HG03103 (cell line): ENCODE results near the gene TWF2.
A peak's percentile ranks its signal among the peaks of the same experiment; 100 is the strongest.
"Not testable (repeated sequence)": the region's sequence is repeated elsewhere in the genome, so short reads cannot be mapped to it uniquely, and the experiment has no call there.

Source experiments
- ATAC-seq: cut with Tn5 transposase; IDR thresholded peaks from one replicate; pipeline ENCODE4 v1.9.1; 2021; ENCODE audit warnings: low read depth; ENCODE audit not compliant: unreplicated experiment

Gene TWF2

GRCh38 chr3:52238761-52239701, at the start of gene TWF2:
TWF2 (minus strand) TSS chr3:52239158; CDS start chr3:52239016, 142 bp downstream.
- ATAC-seq = peak; percentile 50

- no peak for ATAC-seq
Measured at GRCh38 chr3:52288674-52289073, 49.7 kb upstream of the TWF2 start.

- ATAC-seq = no peak
Measured at GRCh38 chr3:52286777-52287110, 47.8 kb upstream of the TWF2 start.

- ATAC-seq = not testable (repeated sequence)
Measured at GRCh38 chr3:52284051-52284450, 45.1 kb upstream of the TWF2 start.

- no peak for ATAC-seq
Measured at GRCh38 chr3:52283306-52283705, 44.3 kb upstream of the TWF2 start.

GRCh38 chr3:52281981-52282801, 43.2 kb upstream of the TWF2 start:
- ATAC-seq = no peak

GRCh38 chr3:52280050-52280461, 41.1 kb upstream of the TWF2 start:
- ATAC-seq = no peak

- no peak for ATAC-seq
Measured at GRCh38 chr3:52279596-52279995, 40.6 kb upstream of the TWF2 start.

GRCh38 chr3:52278510-52279069, 39.6 kb upstream of the TWF2 start, which contains the start of gene WDR82:
WDR82 (minus strand) TSS chr3:52278649; CDS start chr3:52278361, 288 bp downstream.
- ATAC-seq = peak; percentile 83

GRCh38 chr3:52277972-52278509, 39.1 kb upstream of the TWF2 start:
- ATAC-seq = peak; percentile 37

GRCh38 chr3:52277071-52277964, 38.4 kb upstream of the TWF2 start:
- ATAC-seq = peak; percentile 39

GRCh38 chr3:52274781-52275180, 35.8 kb upstream of the TWF2 start:
- not testable (repeated sequence) for ATAC-seq

- no peak for ATAC-seq
Measured at GRCh38 chr3:52272831-52273230, 33.9 kb upstream of the TWF2 start.

GRCh38 chr3:52272172-52272571, 33.2 kb upstream of the TWF2 start:
- not testable (repeated sequence) for ATAC-seq

- ATAC-seq = no peak
Measured at GRCh38 chr3:52270252-52270754, 31.3 kb upstream of the TWF2 start.

- ATAC-seq = no peak
Measured at GRCh38 chr3:52269776-52270175, 30.8 kb upstream of the TWF2 start.

- no peak for ATAC-seq
Measured at GRCh38 chr3:52268036-52268435, 29.1 kb upstream of the TWF2 start.

GRCh38 chr3:52265387-52265786, 26.4 kb upstream of the TWF2 start:
- ATAC-seq = no peak

- no peak for ATAC-seq
Measured at GRCh38 chr3:52262447-52262846, 23.5 kb upstream of the TWF2 start.

- ATAC-seq = no peak
Measured at GRCh38 chr3:52259448-52259847, 20.5 kb upstream of the TWF2 start.
